Esophagus muscularis mucosa (tissue), 4 donors: ENCODE results near the gene TOGARAM1.

ENCODE experiments used
- EP300 ChIP-seq: sonication (generic); formaldehyde crosslinking; IDR thresholded peaks from one replicate; pipeline ENCODE4 v1.6.1; 2017; ENCODE audit warnings: antibody characterized with exemption
- POLR2A ChIP-seq: fragments of 450-650 bp; IDR thresholded peaks from one replicate; pipeline ENCODE4 v1.6.1; 2017; ENCODE audit warnings: antibody characterized with exemption, moderate library complexity, mild to moderate bottlenecking, low read depth
- POLR2AphosphoS5 ChIP-seq, 2 donors: sonication (generic); formaldehyde crosslinking; IDR thresholded peaks; one replicate each; pipeline ENCODE4 v1.6.1; 2017; ENCODE audit warnings: antibody characterized with exemption in 2 of 2
- TF ChIP-seq, protein P1 (sequence below), 3 experiments: fragments of 200-600 bp in 2 of 3; fragments of 450-650 bp in 1 of 3; sonication (generic) in 2 of 3; IDR thresholded peaks; one replicate each; pipeline ENCODE4 v1.5.1; 2017 to 2019; ENCODE audit warnings: antibody characterized with exemption in 3 of 3, mild to moderate bottlenecking in 2 of 3, moderate library complexity in 1 of 3

GRCh38 chr14:45068396-45068795, 106.4 kb downstream of the TOGARAM1 start:
- TF ChIP-seq, protein P1, sequence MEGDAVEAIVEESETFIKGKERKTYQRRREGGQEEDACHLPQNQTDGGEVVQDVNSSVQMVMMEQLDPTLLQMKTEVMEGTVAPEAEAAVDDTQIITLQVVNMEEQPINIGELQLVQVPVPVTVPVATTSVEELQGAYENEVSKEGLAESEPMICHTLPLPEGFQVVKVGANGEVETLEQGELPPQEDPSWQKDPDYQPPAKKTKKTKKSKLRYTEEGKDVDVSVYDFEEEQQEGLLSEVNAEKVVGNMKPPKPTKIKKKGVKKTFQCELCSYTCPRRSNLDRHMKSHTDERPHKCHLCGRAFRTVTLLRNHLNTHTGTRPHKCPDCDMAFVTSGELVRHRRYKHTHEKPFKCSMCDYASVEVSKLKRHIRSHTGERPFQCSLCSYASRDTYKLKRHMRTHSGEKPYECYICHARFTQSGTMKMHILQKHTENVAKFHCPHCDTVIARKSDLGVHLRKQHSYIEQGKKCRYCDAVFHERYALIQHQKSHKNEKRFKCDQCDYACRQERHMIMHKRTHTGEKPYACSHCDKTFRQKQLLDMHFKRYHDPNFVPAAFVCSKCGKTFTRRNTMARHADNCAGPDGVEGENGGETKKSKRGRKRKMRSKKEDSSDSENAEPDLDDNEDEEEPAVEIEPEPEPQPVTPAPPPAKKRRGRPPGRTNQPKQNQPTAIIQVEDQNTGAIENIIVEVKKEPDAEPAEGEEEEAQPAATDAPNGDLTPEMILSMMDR (IDR thresholded peaks at IDR 0.05) = no peak
- TF ChIP-seq POLR2AphosphoS5 (IDR thresholded peaks at IDR 0.05) (no peak), POLR2A (no peak), EP300 (no peak)
